Fibroblast of lung (primary cell): ENCODE data around the gene ZDHHC1.

Experiments
- EZH2 ChIP-seq: IDR thresholded peaks from 2 replicates; pipeline ENCODE4 v1.5.1; 2012; ENCODE audit warnings: low read length, control low read depth, mild to moderate bottlenecking; ENCODE audit errors: missing control alignments
- TF ChIP-seq, protein P1 (sequence below), 2 donors: IDR thresholded peaks in 1 of 2; conservative IDR thresholded peaks in 1 of 2; 1 replicate in 1 of 2; 2 replicates in 1 of 2; pipeline ENCODE4 v1.5.1; 2011 to 2012; ENCODE audit warnings: low read length in 2 of 2, control low read depth in 1 of 2, inconsistent platforms in 1 of 2, low read depth in 1 of 2, mild to moderate bottlenecking in 1 of 2

DNA sequence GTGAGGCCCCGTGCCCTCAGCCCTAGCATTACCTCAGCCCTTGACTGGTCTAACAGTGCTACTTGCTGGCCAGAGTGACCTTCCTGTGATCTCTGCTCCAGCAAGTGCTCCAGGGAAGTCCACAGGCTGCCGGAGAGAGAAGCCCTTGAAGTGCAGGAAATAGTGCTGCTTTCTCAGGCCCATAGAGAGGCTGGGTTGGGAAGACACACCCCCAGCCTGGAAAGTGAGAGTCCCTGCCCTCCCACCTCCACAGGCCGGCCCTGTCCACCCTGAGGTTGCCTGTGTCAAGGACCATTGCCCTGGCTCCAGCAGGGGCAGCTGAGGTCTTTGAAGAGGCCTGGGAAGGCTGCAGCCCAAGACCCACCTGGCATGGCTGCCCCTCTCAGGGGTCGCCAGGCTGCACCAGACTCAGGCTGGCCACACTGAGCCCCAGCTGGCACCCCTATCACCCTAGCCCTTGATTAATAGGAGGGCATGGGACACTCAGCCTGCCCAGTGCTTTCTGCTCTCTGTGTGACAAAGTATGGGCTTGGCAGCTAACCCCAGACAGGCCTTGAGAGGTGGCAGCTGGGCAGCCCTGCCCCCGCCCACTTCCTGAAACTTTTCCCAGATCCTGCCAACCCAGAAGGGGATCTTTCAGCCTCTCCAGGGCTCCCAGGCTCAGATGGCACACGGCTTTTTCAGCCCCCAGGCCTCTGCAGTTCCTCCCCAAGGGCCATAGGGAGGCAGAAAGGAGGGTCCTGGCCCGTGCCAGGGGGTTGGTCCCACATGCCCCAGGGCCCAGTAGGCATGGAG, 43.0 kb upstream of the ZDHHC1 start:
- TF ChIP-seq, protein P1, sequence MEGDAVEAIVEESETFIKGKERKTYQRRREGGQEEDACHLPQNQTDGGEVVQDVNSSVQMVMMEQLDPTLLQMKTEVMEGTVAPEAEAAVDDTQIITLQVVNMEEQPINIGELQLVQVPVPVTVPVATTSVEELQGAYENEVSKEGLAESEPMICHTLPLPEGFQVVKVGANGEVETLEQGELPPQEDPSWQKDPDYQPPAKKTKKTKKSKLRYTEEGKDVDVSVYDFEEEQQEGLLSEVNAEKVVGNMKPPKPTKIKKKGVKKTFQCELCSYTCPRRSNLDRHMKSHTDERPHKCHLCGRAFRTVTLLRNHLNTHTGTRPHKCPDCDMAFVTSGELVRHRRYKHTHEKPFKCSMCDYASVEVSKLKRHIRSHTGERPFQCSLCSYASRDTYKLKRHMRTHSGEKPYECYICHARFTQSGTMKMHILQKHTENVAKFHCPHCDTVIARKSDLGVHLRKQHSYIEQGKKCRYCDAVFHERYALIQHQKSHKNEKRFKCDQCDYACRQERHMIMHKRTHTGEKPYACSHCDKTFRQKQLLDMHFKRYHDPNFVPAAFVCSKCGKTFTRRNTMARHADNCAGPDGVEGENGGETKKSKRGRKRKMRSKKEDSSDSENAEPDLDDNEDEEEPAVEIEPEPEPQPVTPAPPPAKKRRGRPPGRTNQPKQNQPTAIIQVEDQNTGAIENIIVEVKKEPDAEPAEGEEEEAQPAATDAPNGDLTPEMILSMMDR (conservative IDR thresholded peaks at IDR 0.05 in 1 of 2, IDR thresholded peaks at IDR 0.05 in 1 of 2; ENCODE audit: low read depth in 1 of 2, low read length in 2 of 2), result no peak
- no peak for TF ChIP-seq EZH2
